Liver (tissue), 9 donors: ENCODE results near the gene SBK1. TPM values are rescaled to one million over a fixed set of nuclear protein-coding genes. Genes with fewer than 3 reads are reported as not detected.

Experiments
- DNase-seq: peaks from one replicate; pipeline ENCODE4 v3.0.0-alpha.2; 2017; ENCODE audit warnings: low spot score
- H3K27ac ChIP-seq, 2 donors: one replicate each; pipeline ENCODE4 v1.7.0; 2013; ENCODE audit warnings: inconsistent platforms in 2 of 2, low read length in 2 of 2, control low read depth in 1 of 2, low read depth in 1 of 2, mild to moderate bottlenecking in 1 of 2
- H3K27me3 ChIP-seq, 4 donors: one replicate each; pipeline versions ENCODE4 v1.6.1 to v1.7.0; 2013; ENCODE audit warnings: low read length in 3 of 4, inconsistent platforms in 1 of 4, mild to moderate bottlenecking in 1 of 4, moderate library complexity in 1 of 4; ENCODE audit not compliant: control insufficient read depth in 4 of 4, insufficient read depth in 4 of 4
- H3K36me3 ChIP-seq, 4 donors: one replicate each; pipeline versions ENCODE4 v1.6.1 to v1.7.0; 2013; ENCODE audit warnings: low read length in 3 of 4, mild to moderate bottlenecking in 3 of 4, low read depth in 1 of 4, moderate library complexity in 1 of 4; ENCODE audit not compliant: control insufficient read depth in 4 of 4, insufficient read depth in 3 of 4
- H3K4me1 ChIP-seq, 4 donors: one replicate each; pipeline versions ENCODE4 v1.6.1 to v1.7.0; 2013; ENCODE audit warnings: low read length in 3 of 4, mild to moderate bottlenecking in 3 of 4, moderate library complexity in 1 of 4; ENCODE audit not compliant: control insufficient read depth in 4 of 4, insufficient read depth in 4 of 4
- H3K4me3 ChIP-seq, 3 donors: one replicate each; pipeline versions ENCODE4 v1.6.1 to v1.7.0; 2013; ENCODE audit warnings: low read length in 3 of 3, control low read depth in 1 of 3, low read depth in 1 of 3, mild to moderate bottlenecking in 1 of 3
- H3K9ac ChIP-seq, 2 donors: one replicate each; pipeline ENCODE4 v1.7.0; 2013; ENCODE audit warnings: low read length in 2 of 2, mild to moderate bottlenecking in 2 of 2, moderate library complexity in 2 of 2, control low read depth in 1 of 2, low read depth in 1 of 2
- H3K9me3 ChIP-seq, 4 donors: one replicate each; pipeline versions ENCODE4 v1.6.1 to v1.7.0; 2013; ENCODE audit warnings: low read length in 3 of 4; ENCODE audit not compliant: control insufficient read depth in 4 of 4
- EGR1 ChIP-seq, 2 donors: IDR thresholded peaks; 2 replicates each; pipeline ENCODE4 v1.6.1; 2016 to 2018; ENCODE audit warnings: antibody characterized with exemption in 2 of 2, low read depth in 2 of 2
- HNF4A ChIP-seq, 2 donors: conservative IDR thresholded peaks; 2 replicates each; pipeline ENCODE4 v1.6.1; 2016; ENCODE audit warnings: antibody characterized with exemption in 2 of 2, mild to moderate bottlenecking in 2 of 2
- JUND ChIP-seq, 2 donors: IDR thresholded peaks; 2 replicates each; pipeline ENCODE4 v1.6.1; 2016; ENCODE audit warnings: antibody characterized with exemption in 2 of 2
- NR2F2 ChIP-seq: IDR thresholded peaks from 2 replicates; pipeline ENCODE4 v1.6.1; 2016; ENCODE audit warnings: antibody characterized with exemption
- SP1 ChIP-seq: IDR thresholded peaks from 2 replicates; pipeline ENCODE4 v1.6.1; 2018; ENCODE audit warnings: antibody characterized with exemption, mild to moderate bottlenecking
- YY1 ChIP-seq: IDR thresholded peaks from 2 replicates; pipeline ENCODE4 v1.6.1; 2016; ENCODE audit warnings: antibody characterized with exemption, mild to moderate bottlenecking
- WGBS: extraction: QIAGEN DNeasy Blood & Tissue Kit; methylation state at CpG from one replicate; pipeline ENCODE4 v1.1.7; 2013; 5-methylcytosine and 5-hydroxymethylcytosine counted together
- polyA plus RNA-seq, 2 donors: library from polyadenylated mRNA; stranded (reverse) in 1 of 2; unstranded in 1 of 2; fragments of 200-250 nt in 1 of 2; fragments of >200 nt in 1 of 2; fragmentation: Nextera tagmentation in 1 of 2; extraction: Ambion mirVana in 1 of 2; gene quantifications; one replicate each; pipeline versions ENCODE4 v1.2.1 to v1.2.3, GENCODE V29; 2013 to 2015
- total RNA-seq, 2 donors: library from RNA; depleted of rRNA; stranded (reverse); fragments of >200 nt; gene quantifications; one replicate each; pipeline ENCODE4 v1.2.3, GENCODE V29; 2014
- TF ChIP-seq, protein P1 (sequence below): IDR thresholded peaks from 2 replicates; pipeline ENCODE4 v1.6.1; 2016; ENCODE audit warnings: antibody characterized with exemption
- TF ChIP-seq, protein P2 (sequence below): IDR thresholded peaks from 2 replicates; pipeline ENCODE4 v1.6.1; 2016; ENCODE audit warnings: antibody characterized with exemption
- TF ChIP-seq, protein P3 (sequence below): IDR thresholded peaks from 2 replicates; pipeline ENCODE4 v1.6.1; 2016; ENCODE audit warnings: antibody characterized with exemption, mild to moderate bottlenecking
- TF ChIP-seq, protein P4 (sequence below): IDR thresholded peaks from 2 replicates; pipeline ENCODE4 v1.6.1; 2016; ENCODE audit warnings: antibody characterized with exemption
- donor health status: healthy.
- donor health status: healthy.
- donor health status: healthy.
- donor health status: healthy.
- donor health status: healthy.

The SBK1 gene
- total and polyA plus RNA-seq, 4 donors = 0.05 to 0.08 (median 0.07) TPM; not detected in 1

DNA sequence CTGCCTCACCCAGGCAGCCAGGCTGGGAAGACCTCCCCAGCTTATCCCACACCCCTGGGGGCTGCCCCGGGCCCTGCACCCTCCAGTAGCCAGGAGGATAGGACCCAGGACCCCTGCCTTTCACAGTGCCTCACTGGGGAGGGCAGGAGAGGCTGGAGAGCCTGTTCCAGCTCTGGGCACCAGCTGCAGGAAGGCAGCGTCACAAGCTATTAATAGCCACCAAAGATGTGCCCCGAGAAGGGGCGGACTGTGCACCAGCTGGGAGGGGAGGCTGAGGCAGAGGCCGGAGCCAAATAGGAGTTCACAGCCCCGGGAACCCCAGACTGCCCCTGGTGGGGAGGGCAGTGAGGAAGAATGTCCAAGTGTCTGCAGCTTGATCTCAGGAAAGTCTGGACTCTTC lies 8.8 kb downstream of the SBK1 start:
- Histone ChIP-seq H3K27me3 (no peaks in the 10 kb centered on the region), H3K36me3 (no peaks in the 10 kb centered on the region), H3K4me3 (no peak overlapping the region), H3K9ac (no peak overlapping the region), H3K4me1 (no peaks in the 10 kb centered on the region), H3K27ac (no peak overlapping the region), H3K9me3 (no peaks in the 10 kb centered on the region)
- TF ChIP-seq NR2F2 (no peak), YY1 (no peak), JUND (IDR thresholded peaks at IDR 0.05) (no peak)
- TF ChIP-seq, protein P1, sequence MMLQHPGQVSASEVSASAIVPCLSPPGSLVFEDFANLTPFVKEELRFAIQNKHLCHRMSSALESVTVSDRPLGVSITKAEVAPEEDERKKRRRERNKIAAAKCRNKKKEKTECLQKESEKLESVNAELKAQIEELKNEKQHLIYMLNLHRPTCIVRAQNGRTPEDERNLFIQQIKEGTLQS = no peak
- TF ChIP-seq, protein P2, sequence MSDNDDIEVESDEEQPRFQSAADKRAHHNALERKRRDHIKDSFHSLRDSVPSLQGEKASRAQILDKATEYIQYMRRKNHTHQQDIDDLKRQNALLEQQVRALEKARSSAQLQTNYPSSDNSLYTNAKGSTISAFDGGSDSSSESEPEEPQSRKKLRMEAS = no peak
- 84% methylated on average over 6 of the region's 6 CpGs for WGBS
- DNase-seq = no peak

DNA sequence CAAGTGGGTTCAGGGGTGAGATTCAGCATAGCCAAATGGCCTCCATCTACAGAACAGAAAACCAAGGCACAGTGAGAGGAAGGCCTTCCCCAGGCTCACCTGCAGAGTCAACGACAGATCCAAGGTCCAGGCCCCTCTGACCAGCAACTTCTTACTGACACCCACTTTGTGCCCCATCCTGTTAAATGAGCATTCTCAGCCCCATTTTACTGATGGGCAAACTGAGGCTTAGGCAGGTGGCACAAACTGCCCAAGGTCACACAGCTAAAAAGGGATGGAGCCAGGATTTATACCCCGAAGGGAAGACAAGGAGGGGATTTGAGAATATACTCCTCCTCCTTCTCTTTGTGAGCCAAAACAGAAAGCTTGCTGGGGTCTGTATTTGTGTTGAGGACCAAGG lies 9.3 kb downstream of the SBK1 start:
- WGBS = 89% methylated on average over 2 of the region's 2 CpGs
- H3K27ac ChIP-seq = no peak overlapping the region

More for the DNA sequence above, 9.3 kb downstream of the SBK1 start:
- no peak for DNase-seq
- no peaks in the 10 kb centered on the region for H3K9me3 ChIP-seq
- no peak overlapping the region for H3K9ac ChIP-seq
- no peaks in the 10 kb centered on the region for H3K36me3 ChIP-seq
- TF ChIP-seq, protein P1 = no peak
- TF ChIP-seq NR2F2 = no peak
- TF ChIP-seq, protein P3, sequence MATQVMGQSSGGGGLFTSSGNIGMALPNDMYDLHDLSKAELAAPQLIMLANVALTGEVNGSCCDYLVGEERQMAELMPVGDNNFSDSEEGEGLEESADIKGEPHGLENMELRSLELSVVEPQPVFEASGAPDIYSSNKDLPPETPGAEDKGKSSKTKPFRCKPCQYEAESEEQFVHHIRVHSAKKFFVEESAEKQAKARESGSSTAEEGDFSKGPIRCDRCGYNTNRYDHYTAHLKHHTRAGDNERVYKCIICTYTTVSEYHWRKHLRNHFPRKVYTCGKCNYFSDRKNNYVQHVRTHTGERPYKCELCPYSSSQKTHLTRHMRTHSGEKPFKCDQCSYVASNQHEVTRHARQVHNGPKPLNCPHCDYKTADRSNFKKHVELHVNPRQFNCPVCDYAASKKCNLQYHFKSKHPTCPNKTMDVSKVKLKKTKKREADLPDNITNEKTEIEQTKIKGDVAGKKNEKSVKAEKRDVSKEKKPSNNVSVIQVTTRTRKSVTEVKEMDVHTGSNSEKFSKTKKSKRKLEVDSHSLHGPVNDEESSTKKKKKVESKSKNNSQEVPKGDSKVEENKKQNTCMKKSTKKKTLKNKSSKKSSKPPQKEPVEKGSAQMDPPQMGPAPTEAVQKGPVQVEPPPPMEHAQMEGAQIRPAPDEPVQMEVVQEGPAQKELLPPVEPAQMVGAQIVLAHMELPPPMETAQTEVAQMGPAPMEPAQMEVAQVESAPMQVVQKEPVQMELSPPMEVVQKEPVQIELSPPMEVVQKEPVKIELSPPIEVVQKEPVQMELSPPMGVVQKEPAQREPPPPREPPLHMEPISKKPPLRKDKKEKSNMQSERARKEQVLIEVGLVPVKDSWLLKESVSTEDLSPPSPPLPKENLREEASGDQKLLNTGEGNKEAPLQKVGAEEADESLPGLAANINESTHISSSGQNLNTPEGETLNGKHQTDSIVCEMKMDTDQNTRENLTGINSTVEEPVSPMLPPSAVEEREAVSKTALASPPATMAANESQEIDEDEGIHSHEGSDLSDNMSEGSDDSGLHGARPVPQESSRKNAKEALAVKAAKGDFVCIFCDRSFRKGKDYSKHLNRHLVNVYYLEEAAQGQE = no peak
- TF ChIP-seq, protein P4, sequence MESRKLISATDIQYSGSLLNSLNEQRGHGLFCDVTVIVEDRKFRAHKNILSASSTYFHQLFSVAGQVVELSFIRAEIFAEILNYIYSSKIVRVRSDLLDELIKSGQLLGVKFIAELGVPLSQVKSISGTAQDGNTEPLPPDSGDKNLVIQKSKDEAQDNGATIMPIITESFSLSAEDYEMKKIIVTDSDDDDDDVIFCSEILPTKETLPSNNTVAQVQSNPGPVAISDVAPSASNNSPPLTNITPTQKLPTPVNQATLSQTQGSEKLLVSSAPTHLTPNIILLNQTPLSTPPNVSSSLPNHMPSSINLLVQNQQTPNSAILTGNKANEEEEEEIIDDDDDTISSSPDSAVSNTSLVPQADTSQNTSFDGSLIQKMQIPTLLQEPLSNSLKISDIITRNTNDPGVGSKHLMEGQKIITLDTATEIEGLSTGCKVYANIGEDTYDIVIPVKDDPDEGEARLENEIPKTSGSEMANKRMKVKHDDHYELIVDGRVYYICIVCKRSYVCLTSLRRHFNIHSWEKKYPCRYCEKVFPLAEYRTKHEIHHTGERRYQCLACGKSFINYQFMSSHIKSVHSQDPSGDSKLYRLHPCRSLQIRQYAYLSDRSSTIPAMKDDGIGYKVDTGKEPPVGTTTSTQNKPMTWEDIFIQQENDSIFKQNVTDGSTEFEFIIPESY = no peak
- no peak for TF ChIP-seq SP1
- no peak for TF ChIP-seq EGR1 (IDR thresholded peaks at IDR 0.05; ENCODE audit: low read depth in 2 of 2)
- TF ChIP-seq HNF4A (conservative IDR thresholded peaks at IDR 0.05) = no peak
- no peak overlapping the region for H3K4me3 ChIP-seq
- H3K27me3 ChIP-seq = no peaks in the 10 kb centered on the region
- H3K4me1 ChIP-seq = no peaks in the 10 kb centered on the region
